ENCODE measurements around the gene DRD2.
A peak's percentile ranks its signal among the peaks of the same experiment; 100 is the strongest.

Gene DRD2

DNA sequence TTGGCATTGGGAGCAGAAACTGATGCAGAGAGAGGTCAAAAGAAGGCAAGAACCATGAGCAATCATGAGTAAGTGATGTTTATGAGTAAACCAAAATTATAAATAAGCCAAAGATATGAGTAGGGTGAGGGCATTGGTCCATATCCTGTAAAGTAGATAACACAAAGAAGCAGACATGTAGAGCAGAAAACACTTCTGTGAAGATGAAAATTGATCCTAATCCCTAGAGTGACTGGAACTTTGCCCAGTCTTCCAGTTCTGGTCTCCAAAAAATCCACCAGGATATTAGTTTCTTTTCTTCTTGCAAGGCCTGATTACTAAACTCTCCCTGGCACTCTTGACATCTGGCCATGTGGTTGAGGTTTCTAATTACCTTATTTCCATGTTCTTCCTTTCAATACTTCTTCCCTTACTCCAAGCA is 13.7 kb upstream of the DRD2 start:
- no peaks in the 10 kb centered on the region for H3K36me3 ChIP-seq (ENCODE audit: control insufficient read depth in 2 of 2, insufficient read depth in 1 of 2, low read length in 2 of 2)
- CTCF ChIA-PET, result no interaction called here
- no peak overlapping the region for H3K27ac ChIP-seq (ENCODE audit: extremely low read depth, low read depth, low read length)
- POLR2A ChIA-PET, result no interaction called here
- no peaks in the 10 kb centered on the region for H3K4me1 ChIP-seq (ENCODE audit: control insufficient read depth, insufficient read depth, low read length)
- no peak overlapping the region for H3K4me3 ChIP-seq (ENCODE audit: low read depth, low read length)
- TF ChIP-seq FEZF1 (tag by site-specific recombination; IDR thresholded peaks at IDR 0.05) (peak; percentile 26; the same call in 1 of the 2 replicates), PRDM1 (tag by site-specific recombination; IDR thresholded peaks at IDR 0.05) (no peak)
- no peaks in the 10 kb centered on the region for H3K9me3 ChIP-seq (ENCODE audit: control insufficient read depth, insufficient read depth, low read depth, low read length)

DNA sequence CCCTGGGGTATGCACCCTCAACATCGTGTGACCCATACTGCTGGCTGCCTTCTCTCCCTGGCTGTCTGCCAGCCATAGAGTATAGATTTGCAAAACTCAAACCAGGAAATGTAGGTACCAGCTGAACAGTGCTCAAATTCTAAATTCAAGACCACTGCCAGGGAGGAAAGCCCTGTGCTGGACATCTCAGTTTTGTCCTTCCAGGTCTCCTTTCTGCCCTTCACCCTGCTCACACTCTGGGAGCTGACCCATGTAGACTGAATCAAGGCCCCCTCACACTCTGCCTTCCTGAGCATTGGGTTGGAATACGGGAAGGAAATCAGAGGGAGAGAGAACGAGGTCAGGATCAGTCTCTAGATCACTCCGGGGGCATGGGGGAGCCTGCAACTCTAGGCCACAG is 12.4 kb upstream of the DRD2 start:
- no peaks in the 10 kb centered on the region for H3K36me3 ChIP-seq (ENCODE audit: control insufficient read depth in 2 of 2, insufficient read depth in 1 of 2, low read length in 2 of 2)
- ChIA-PET POLR2A (no interaction called here), CTCF (no interaction called here)
- no peak overlapping the region for H3K4me3 ChIP-seq (ENCODE audit: low read depth, low read length)
- TF ChIP-seq ZNF202 (tag by site-specific recombination; IDR thresholded peaks at IDR 0.05; ENCODE audit: borderline replicate concordance), result no peak
- H3K27ac ChIP-seq (ENCODE audit: extremely low read depth, low read depth, low read length), result no peak overlapping the region
- no peaks in the 10 kb centered on the region for H3K4me1 ChIP-seq (ENCODE audit: control insufficient read depth, insufficient read depth, low read length)
- no peaks in the 10 kb centered on the region for H3K9me3 ChIP-seq (ENCODE audit: control insufficient read depth, insufficient read depth, low read depth, low read length)

DNA sequence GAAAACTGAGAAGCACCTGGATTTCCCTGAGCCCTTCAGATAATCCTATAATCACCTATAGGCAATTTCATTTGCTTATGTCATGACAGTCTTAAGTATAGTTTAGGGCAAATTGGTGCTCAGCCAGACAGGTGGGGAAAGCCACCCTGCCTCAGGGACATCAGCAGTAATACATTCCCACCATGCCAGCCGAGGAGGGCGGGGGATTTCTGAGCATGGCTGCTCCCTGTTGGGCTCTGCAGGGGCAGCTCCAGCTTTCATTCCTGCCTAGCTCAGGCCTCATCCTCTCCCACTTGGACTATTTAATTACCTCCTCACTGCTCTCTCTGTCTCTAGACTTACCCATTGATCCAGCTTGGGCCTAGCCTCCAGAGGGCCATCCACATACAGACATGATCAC is 9.0 kb upstream of the DRD2 start:
- no peaks in the 10 kb centered on the region for H3K9me3 ChIP-seq (ENCODE audit: control insufficient read depth, insufficient read depth, low read depth, low read length)
- H3K27ac ChIP-seq (ENCODE audit: extremely low read depth, low read depth, low read length), result no peak overlapping the region
- H3K36me3 ChIP-seq (ENCODE audit: control insufficient read depth in 2 of 2, insufficient read depth in 1 of 2, low read length in 2 of 2), result no peaks in the 10 kb centered on the region
- H3K4me1 ChIP-seq (ENCODE audit: control insufficient read depth, insufficient read depth, low read length), result no peaks in the 10 kb centered on the region
- no peak overlapping the region for H3K4me3 ChIP-seq (ENCODE audit: low read depth, low read length)
- ChIA-PET POLR2A (no interaction called here), CTCF (no interaction called here)
- TF ChIP-seq ZNF223 (tag by site-specific recombination; IDR thresholded peaks at IDR 0.05), result no peak
- TF ChIP-seq, protein P1, sequence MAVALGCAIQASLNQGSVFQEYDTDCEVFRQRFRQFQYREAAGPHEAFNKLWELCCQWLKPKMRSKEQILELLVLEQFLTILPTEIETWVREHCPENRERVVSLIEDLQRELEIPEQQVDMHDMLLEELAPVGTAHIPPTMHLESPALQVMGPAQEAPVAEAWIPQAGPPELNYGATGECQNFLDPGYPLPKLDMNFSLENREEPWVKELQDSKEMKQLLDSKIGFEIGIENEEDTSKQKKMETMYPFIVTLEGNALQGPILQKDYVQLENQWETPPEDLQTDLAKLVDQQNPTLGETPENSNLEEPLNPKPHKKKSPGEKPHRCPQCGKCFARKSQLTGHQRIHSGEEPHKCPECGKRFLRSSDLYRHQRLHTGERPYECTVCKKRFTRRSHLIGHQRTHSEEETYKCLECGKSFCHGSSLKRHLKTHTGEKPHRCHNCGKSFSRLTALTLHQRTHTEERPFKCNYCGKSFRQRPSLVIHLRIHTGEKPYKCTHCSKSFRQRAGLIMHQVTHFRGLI (tag by site-specific recombination; IDR thresholded peaks at IDR 0.05), result no peak
- TF ChIP-seq ZNF174 (tag by site-specific recombination; IDR thresholded peaks at IDR 0.05), result no peak
- TF ChIP-seq ZNF785 (tag by site-specific recombination; IDR thresholded peaks at IDR 0.05), result no peak
- TF ChIP-seq KLF10 (tag by site-specific recombination; IDR thresholded peaks at IDR 0.05), result no peak
- TF ChIP-seq, protein P2, sequence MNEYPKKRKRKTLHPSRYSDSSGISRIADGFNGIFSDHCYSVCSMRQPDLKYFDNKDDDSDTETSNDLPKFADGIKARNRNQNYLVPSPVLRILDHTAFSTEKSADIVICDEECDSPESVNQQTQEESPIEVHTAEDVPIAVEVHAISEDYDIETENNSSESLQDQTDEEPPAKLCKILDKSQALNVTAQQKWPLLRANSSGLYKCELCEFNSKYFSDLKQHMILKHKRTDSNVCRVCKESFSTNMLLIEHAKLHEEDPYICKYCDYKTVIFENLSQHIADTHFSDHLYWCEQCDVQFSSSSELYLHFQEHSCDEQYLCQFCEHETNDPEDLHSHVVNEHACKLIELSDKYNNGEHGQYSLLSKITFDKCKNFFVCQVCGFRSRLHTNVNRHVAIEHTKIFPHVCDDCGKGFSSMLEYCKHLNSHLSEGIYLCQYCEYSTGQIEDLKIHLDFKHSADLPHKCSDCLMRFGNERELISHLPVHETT (tag by site-specific recombination; IDR thresholded peaks at IDR 0.05), result no peak
- TF ChIP-seq FEZF1 (tag by site-specific recombination; IDR thresholded peaks at IDR 0.05), result no peak
- TF ChIP-seq, protein P3, sequence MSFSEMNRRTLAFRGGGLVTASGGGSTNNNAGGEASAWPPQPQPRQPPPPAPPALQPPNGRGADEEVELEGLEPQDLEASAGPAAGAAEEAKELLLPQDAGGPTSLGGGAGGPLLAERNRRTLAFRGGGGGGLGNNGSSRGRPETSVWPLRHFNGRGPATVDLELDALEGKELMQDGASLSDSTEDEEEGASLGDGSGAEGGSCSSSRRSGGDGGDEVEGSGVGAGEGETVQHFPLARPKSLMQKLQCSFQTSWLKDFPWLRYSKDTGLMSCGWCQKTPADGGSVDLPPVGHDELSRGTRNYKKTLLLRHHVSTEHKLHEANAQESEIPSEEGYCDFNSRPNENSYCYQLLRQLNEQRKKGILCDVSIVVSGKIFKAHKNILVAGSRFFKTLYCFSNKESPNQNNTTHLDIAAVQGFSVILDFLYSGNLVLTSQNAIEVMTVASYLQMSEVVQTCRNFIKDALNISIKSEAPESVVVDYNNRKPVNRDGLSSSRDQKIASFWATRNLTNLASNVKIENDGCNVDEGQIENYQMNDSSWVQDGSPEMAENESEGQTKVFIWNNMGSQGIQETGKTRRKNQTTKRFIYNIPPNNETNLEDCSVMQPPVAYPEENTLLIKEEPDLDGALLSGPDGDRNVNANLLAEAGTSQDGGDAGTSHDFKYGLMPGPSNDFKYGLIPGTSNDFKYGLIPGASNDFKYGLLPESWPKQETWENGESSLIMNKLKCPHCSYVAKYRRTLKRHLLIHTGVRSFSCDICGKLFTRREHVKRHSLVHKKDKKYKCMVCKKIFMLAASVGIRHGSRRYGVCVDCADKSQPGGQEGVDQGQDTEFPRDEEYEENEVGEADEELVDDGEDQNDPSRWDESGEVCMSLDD (tag by site-specific recombination; IDR thresholded peaks at IDR 0.05), result no peak
- no peak for TF ChIP-seq ZNF121 (tag by site-specific recombination; IDR thresholded peaks at IDR 0.05)
- TF ChIP-seq ZNF610 (tag by site-specific recombination; IDR thresholded peaks at IDR 0.05; ENCODE audit: borderline replicate concordance), result no peak
- TF ChIP-seq ZNF292 (tag by site-specific recombination; IDR thresholded peaks at IDR 0.05; ENCODE audit: borderline replicate concordance, low read depth), result no peak
- TF ChIP-seq ZNF664 (tag by site-specific recombination; IDR thresholded peaks at IDR 0.05), result no peak
- TF ChIP-seq ZNF561 (tag by site-specific recombination; IDR thresholded peaks at IDR 0.05; ENCODE audit: borderline replicate concordance), result no peak

Measured in HEK293 (cell line).